Spleen (tissue), 7 donors: Measurements from ENCODE around the gene ATP8A2.

ENCODE experiments used
- POLR2A ChIP-seq, 3 donors: fragments of 450-650 bp; IDR thresholded peaks; one replicate each; pipeline ENCODE4 v1.5.1; 2017; ENCODE audit warnings: antibody characterized with exemption in 3 of 3, mild to moderate bottlenecking in 1 of 3
- POLR2AphosphoS5 ChIP-seq, 3 donors: sonication (generic); formaldehyde crosslinking; IDR thresholded peaks; one replicate each; pipeline ENCODE4 v1.5.1; 2017; ENCODE audit warnings: antibody characterized with exemption in 3 of 3
- TF ChIP-seq, protein P1 (sequence below), 11 experiments: fragments of 200-600 bp in 7 of 11; fragments of 450-650 bp in 4 of 11; sonication (generic) in 4 of 11; IDR thresholded peaks in 8 of 11; conservative IDR thresholded peaks in 3 of 11; 1 replicate in 7 of 11; 2 replicates in 4 of 11; pipeline versions ENCODE4 v1.4.0 to v1.8.0; 2016 to 2021; ENCODE audit warnings: antibody characterized with exemption in 11 of 11, inconsistent platforms in 4 of 11, mild to moderate bottlenecking in 1 of 11
- donor health status: DM: no; HTN: no; CAD: no; lungs with moderate emphysema.
- donor health status: DM: no; HTN: no; CAD: no.
- donor health status: DM: no; HTN: no; CAD: no.

- TF ChIP-seq, protein P1, sequence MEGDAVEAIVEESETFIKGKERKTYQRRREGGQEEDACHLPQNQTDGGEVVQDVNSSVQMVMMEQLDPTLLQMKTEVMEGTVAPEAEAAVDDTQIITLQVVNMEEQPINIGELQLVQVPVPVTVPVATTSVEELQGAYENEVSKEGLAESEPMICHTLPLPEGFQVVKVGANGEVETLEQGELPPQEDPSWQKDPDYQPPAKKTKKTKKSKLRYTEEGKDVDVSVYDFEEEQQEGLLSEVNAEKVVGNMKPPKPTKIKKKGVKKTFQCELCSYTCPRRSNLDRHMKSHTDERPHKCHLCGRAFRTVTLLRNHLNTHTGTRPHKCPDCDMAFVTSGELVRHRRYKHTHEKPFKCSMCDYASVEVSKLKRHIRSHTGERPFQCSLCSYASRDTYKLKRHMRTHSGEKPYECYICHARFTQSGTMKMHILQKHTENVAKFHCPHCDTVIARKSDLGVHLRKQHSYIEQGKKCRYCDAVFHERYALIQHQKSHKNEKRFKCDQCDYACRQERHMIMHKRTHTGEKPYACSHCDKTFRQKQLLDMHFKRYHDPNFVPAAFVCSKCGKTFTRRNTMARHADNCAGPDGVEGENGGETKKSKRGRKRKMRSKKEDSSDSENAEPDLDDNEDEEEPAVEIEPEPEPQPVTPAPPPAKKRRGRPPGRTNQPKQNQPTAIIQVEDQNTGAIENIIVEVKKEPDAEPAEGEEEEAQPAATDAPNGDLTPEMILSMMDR (IDR thresholded peaks at IDR 0.05 in 8 of 11, conservative IDR thresholded peaks at IDR 0.05 in 3 of 11): no peak
- TF ChIP-seq POLR2A (IDR thresholded peaks at IDR 0.05) (no peak), POLR2AphosphoS5 (IDR thresholded peaks at IDR 0.05) (no peak)
Measured at GRCh38 chr13:25739376-25739775, 367.6 kb downstream of the ATP8A2 start.
